ENCODE measurements around the gene TBX18.

Gene TBX18

GRCh38 chr6:84791233-84791632 is 26.8 kb upstream of the TBX18 start:
- no peak for TF ChIP-seq YY1 (IDR thresholded peaks at IDR 0.05; ENCODE audit: low read depth)
- no peak for TF ChIP-seq RAD21 (IDR thresholded peaks at IDR 0.05; ENCODE audit: low read depth)
- TF ChIP-seq EP300 (IDR thresholded peaks at IDR 0.05; ENCODE audit: borderline replicate concordance): no peak
- TF ChIP-seq TAF1 (IDR thresholded peaks at IDR 0.05; ENCODE audit: low read depth): no peak
- TF ChIP-seq TEAD4 (IDR thresholded peaks at IDR 0.05): no peak
- no peak for TF ChIP-seq EGR1 (IDR thresholded peaks at IDR 0.05)
- TF ChIP-seq FOXM1 (IDR thresholded peaks at IDR 0.05; ENCODE audit: borderline replicate concordance, low read depth): no peak
- TF ChIP-seq NFIC (IDR thresholded peaks at IDR 0.05): no peak
- TF ChIP-seq REST (IDR thresholded peaks at IDR 0.05; ENCODE audit: low read depth): no peak
- TF ChIP-seq, protein P1, sequence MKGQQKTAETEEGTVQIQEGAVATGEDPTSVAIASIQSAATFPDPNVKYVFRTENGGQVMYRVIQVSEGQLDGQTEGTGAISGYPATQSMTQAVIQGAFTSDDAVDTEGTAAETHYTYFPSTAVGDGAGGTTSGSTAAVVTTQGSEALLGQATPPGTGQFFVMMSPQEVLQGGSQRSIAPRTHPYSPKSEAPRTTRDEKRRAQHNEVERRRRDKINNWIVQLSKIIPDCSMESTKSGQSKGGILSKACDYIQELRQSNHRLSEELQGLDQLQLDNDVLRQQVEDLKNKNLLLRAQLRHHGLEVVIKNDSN (IDR thresholded peaks at IDR 0.05): no peak
- TF ChIP-seq TCF12 (IDR thresholded peaks at IDR 0.05; ENCODE audit: low read depth): no peak
- no peak for TF ChIP-seq CREB1 (IDR thresholded peaks at IDR 0.05; ENCODE audit: low read depth)
- no peak for TF ChIP-seq ZBTB7A (IDR thresholded peaks at IDR 0.05; ENCODE audit: low read depth)

- TF ChIP-seq FOXM1 (IDR thresholded peaks at IDR 0.05; ENCODE audit: borderline replicate concordance, low read depth): no peak
- TF ChIP-seq TCF12 (IDR thresholded peaks at IDR 0.05; ENCODE audit: low read depth): no peak
- TF ChIP-seq ZBTB7A (IDR thresholded peaks at IDR 0.05; ENCODE audit: low read depth): no peak
- no peak for TF ChIP-seq TEAD4 (IDR thresholded peaks at IDR 0.05)
- no peak for TF ChIP-seq CREB1 (IDR thresholded peaks at IDR 0.05; ENCODE audit: low read depth)
- no peak for TF ChIP-seq MAX (IDR thresholded peaks at IDR 0.05)
- no peak for TF ChIP-seq EP300 (IDR thresholded peaks at IDR 0.05; ENCODE audit: borderline replicate concordance)
- TF ChIP-seq NFIC (IDR thresholded peaks at IDR 0.05): no peak
- TF ChIP-seq, protein P1 (IDR thresholded peaks at IDR 0.05): no peak
- no peak for TF ChIP-seq EGR1 (IDR thresholded peaks at IDR 0.05)
- no peak for TF ChIP-seq REST (IDR thresholded peaks at IDR 0.05; ENCODE audit: low read depth)
- no peak for TF ChIP-seq TAF1 (IDR thresholded peaks at IDR 0.05; ENCODE audit: low read depth)
- no peak for TF ChIP-seq CEBPB (IDR thresholded peaks at IDR 0.05)
- no peak for TF ChIP-seq RAD21 (IDR thresholded peaks at IDR 0.05; ENCODE audit: low read depth)
- TF ChIP-seq YY1 (IDR thresholded peaks at IDR 0.05; ENCODE audit: low read depth): no peak
Observed at GRCh38 chr6:84789170-84789569, 24.8 kb upstream of the TBX18 start.

DNA sequence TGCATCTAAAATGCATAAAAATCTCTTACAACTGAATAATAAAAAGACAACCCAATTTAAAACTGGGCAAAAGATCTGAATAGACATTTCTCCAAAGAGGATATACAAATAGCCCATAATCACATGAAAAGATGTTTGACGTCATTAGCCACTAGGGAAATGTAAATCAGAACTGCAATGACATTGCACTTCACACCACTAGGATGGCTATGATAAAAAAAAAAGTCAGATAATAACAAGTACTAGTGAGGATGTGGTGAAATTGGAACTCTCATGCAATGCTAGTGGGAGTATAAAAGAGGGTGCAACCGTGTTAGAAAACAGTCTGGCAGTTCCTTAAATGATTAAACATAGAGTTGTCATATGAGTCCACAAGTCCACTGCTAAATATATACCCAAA is 24.3 kb upstream of the TBX18 start:
- no peak for TF ChIP-seq ZBTB7A (IDR thresholded peaks at IDR 0.05; ENCODE audit: low read depth)
- TF ChIP-seq EP300 (IDR thresholded peaks at IDR 0.05; ENCODE audit: borderline replicate concordance): no peak
- no peak for TF ChIP-seq FOXM1 (IDR thresholded peaks at IDR 0.05; ENCODE audit: borderline replicate concordance, low read depth)
- TF ChIP-seq REST (IDR thresholded peaks at IDR 0.05; ENCODE audit: low read depth): no peak
- TF ChIP-seq NFIC (IDR thresholded peaks at IDR 0.05): no peak
- no peak for TF ChIP-seq CEBPB (IDR thresholded peaks at IDR 0.05)
- no peak for TF ChIP-seq YY1 (IDR thresholded peaks at IDR 0.05; ENCODE audit: low read depth)
- no peak for TF ChIP-seq MAX (IDR thresholded peaks at IDR 0.05)
- TF ChIP-seq, protein P1 (IDR thresholded peaks at IDR 0.05): no peak
- no peak for TF ChIP-seq TCF12 (IDR thresholded peaks at IDR 0.05; ENCODE audit: low read depth)
- no peak for TF ChIP-seq CREB1 (IDR thresholded peaks at IDR 0.05; ENCODE audit: low read depth)

- TF ChIP-seq TCF12 (IDR thresholded peaks at IDR 0.05; ENCODE audit: low read depth) (no peak), TAF1 (IDR thresholded peaks at IDR 0.05; ENCODE audit: low read depth) (no peak), EP300 (IDR thresholded peaks at IDR 0.05; ENCODE audit: borderline replicate concordance) (no peak), NFIC (IDR thresholded peaks at IDR 0.05) (no peak), MAX (IDR thresholded peaks at IDR 0.05) (no peak), EGR1 (IDR thresholded peaks at IDR 0.05) (no peak), YY1 (IDR thresholded peaks at IDR 0.05; ENCODE audit: low read depth) (no peak)
Observed at GRCh38 chr6:84785671-84786070, 21.3 kb upstream of the TBX18 start.
